Heart right ventricle (tissue), 16 donors: Measurements from ENCODE around the gene SLC12A3. TPM values are rescaled to one million over a fixed set of nuclear protein-coding genes. Genes with fewer than 3 reads are reported as not detected.

Experiments
- ATAC-seq, 8 donors: fragments of 200-7000 bp; cut with Tn5 transposase; one replicate each; pipeline ENCODE4 v1.9.1; 2020; ENCODE audit warnings: mild to moderate bottlenecking in 8 of 8, moderate library complexity in 8 of 8, moderate number of reproducible peaks in 1 of 8
- DNase-seq, 2 donors: peaks; one replicate each; pipeline ENCODE4 v3.0.0-alpha.2; 2020
- H3K27ac ChIP-seq, 10 donors: fragments of 200-600 bp; sonication (generic) in 2 of 10; one replicate each; pipeline versions ENCODE4 v1.5.0 to v1.8.0; 2020 to 2022; ENCODE audit warnings: mild to moderate bottlenecking in 3 of 10
- H3K27me3 ChIP-seq, 7 donors: fragments of 200-600 bp; one replicate each; pipeline ENCODE4 v1.8.0; 2021 to 2022; ENCODE audit warnings: mild to moderate bottlenecking in 2 of 7
- H3K36me3 ChIP-seq, 9 donors: fragments of 200-600 bp; sonication (generic) in 1 of 9; one replicate each; pipeline versions ENCODE4 v1.5.0 to v1.8.0; 2020 to 2022; ENCODE audit warnings: mild to moderate bottlenecking in 2 of 9
- H3K4me1 ChIP-seq, 9 donors: fragments of 200-600 bp; sonication (generic) in 1 of 9; one replicate each; pipeline versions ENCODE4 v1.5.0 to v1.8.0; 2020 to 2022; ENCODE audit warnings: mild to moderate bottlenecking in 4 of 9
- H3K4me3 ChIP-seq, 10 donors: fragments of 200-600 bp; sonication (generic) in 2 of 10; one replicate each; pipeline versions ENCODE4 v1.5.0 to v1.8.0; 2020 to 2022; ENCODE audit warnings: mild to moderate bottlenecking in 7 of 10, moderate library complexity in 2 of 10
- H3K9me3 ChIP-seq, 11 donors: fragments of 200-600 bp in 10 of 11; sonication (generic) in 2 of 11; one replicate each; pipeline versions ENCODE4 v1.5.0 to v1.8.0; 2013 to 2022; ENCODE audit warnings: mild to moderate bottlenecking in 2 of 11, control low read depth in 1 of 11, moderate library complexity in 1 of 11
- CTCF ChIP-seq, 9 donors: fragments of 200-600 bp; sonication (generic) in 2 of 9; IDR thresholded peaks; one replicate each; pipeline versions ENCODE4 v1.5.0 to v1.8.0; 2021 to 2022; ENCODE audit warnings: antibody characterized with exemption in 9 of 9, mild to moderate bottlenecking in 5 of 9, moderate library complexity in 1 of 9
- WGBS, 2 donors: extraction: QIAGEN DNeasy Blood & Tissue Kit; methylation state at CpG; one replicate each; pipeline ENCODE4 v1.1.7; 2013; ENCODE audit warnings: inconsistent platforms in 1 of 2; 5-methylcytosine and 5-hydroxymethylcytosine counted together
- intact Hi-C, 10 donors: fragments of 100-400 bp; cut with DNase I; formaldehyde crosslinking; loops; one replicate each; pipeline versions ENCODE4 v1.11.1 to v1.14.2; 2022
- polyA plus RNA-seq, 2 donors: library from polyadenylated mRNA; stranded (reverse); fragments of 200-250 nt; gene quantifications; one replicate each; pipeline ENCODE4 v1.2.3, GENCODE V29; 2013
- total RNA-seq, 10 donors: library from RNA; stranded (reverse); fragmentation: NEBNext Ultra II Directional in 3 of 10; extraction: Animal tissue kit (Norgen Biotek cat#: 25700) in 3 of 10; gene quantifications; one replicate each; pipeline versions ENCODE4 v1.2.1 to v1.2.4, GENCODE V29; 2021 to 2023
- donor health status: Arrhythmogenic right ventricular cardiomyopathy.
- donor health status: ischemic (EF 13 %, LVEDD 7.1; RV severe dilation, severe dysfunction).
- donor health status: healthy with polysubstance abuse.
- donor health status: DM: no; HTN: yes; CAD: no.
- donor health status: DM: no; HTN: no; CAD: no.
- donor health status: ischemic (EF 25% LVEDD 6.9; RV normal size, moderate dysfunction).
- donor health status: ischemic (EF 25% LVEDD 5.7; RV mildly dilated, moderate dysfunction).
- donor health status: healthy.
- donor health status: DM: yes; HTN: yes; CAD: no.
- donor health status: Ischemic cardiomyopathy.
- donor health status: ischemic (EF 35%, LVEDD 5.7; RV mildly dilated, moderate dysfunction).
- donor health status: nonischemic (EF 11% LVEDD 7.7; RV severe dilation, severe dysfunction).
- donor health status: DM: yes; HTN: yes; CAD: no.
- donor health status: PGD.
- donor health status: ischemic (EF 29% LVEDD 5.4; RV normal size, mild dysfunction).
- donor health status: nonischemic (EF 23%, LVEDD 6.1; RV moderate dilation, normal function).

Gene SLC12A3
- total and polyA plus RNA-seq, 12 donors, result not detected

GRCh38 chr16:56894331-56894917 lies 29.4 kb downstream of the SLC12A3 start:
- ATAC-seq, result no peak
- H3K4me1 ChIP-seq, result no peaks in the 10 kb centered on the region
- H3K4me3 ChIP-seq, result no peak overlapping the region
- no peaks in the 10 kb centered on the region for H3K9me3 ChIP-seq
- intact Hi-C loops, result no loop called here
- H3K27me3 ChIP-seq, result no peaks in the 10 kb centered on the region
- WGBS, 2 donors, result 85 to 89% methylated on average over 12 of the region's 12 CpGs
- no peak for TF ChIP-seq CTCF (IDR thresholded peaks at IDR 0.05)
- no peak overlapping the region for H3K27ac ChIP-seq
- no peak for DNase-seq
- no peaks in the 10 kb centered on the region for H3K36me3 ChIP-seq

GRCh38 chr16:56895813-56896212 lies 30.8 kb downstream of the SLC12A3 start:
- DNase-seq (no peak), ATAC-seq (no peak)
- Histone ChIP-seq H3K27ac (no peak overlapping the region), H3K4me1 (no peaks in the 10 kb centered on the region), H3K27me3 (no peaks in the 10 kb centered on the region), H3K9me3 (no peaks in the 10 kb centered on the region), H3K4me3 (no peak overlapping the region), H3K36me3 (no peaks in the 10 kb centered on the region)
- WGBS, 2 donors, result 72 to 79% methylated on average over 4 of the region's 4 CpGs
- intact Hi-C loops, result no loop called here
- no peak for TF ChIP-seq CTCF (IDR thresholded peaks at IDR 0.05)

GRCh38 chr16:56896244-56896643 lies 31.2 kb downstream of the SLC12A3 start:
- intact Hi-C loops, result no loop called here
- DNase-seq, result no peak
- H3K9me3 ChIP-seq, result no peaks in the 10 kb centered on the region
- TF ChIP-seq CTCF (IDR thresholded peaks at IDR 0.05), result no peak
- no peaks in the 10 kb centered on the region for H3K4me1 ChIP-seq
- H3K27ac ChIP-seq, result no peak overlapping the region
- H3K36me3 ChIP-seq, result no peaks in the 10 kb centered on the region
- ATAC-seq, result no peak
- no peak overlapping the region for H3K4me3 ChIP-seq
- 73 to 79% methylated on average over 3 of the region's 3 CpGs for WGBS, 2 donors
- no peaks in the 10 kb centered on the region for H3K27me3 ChIP-seq

- Histone ChIP-seq H3K9me3 (no peaks in the 10 kb centered on the region), H3K27ac (no peak overlapping the region), H3K27me3 (no peaks in the 10 kb centered on the region), H3K36me3 (no peaks in the 10 kb centered on the region), H3K4me1 (no peaks in the 10 kb centered on the region), H3K4me3 (no peak overlapping the region)
- no peak for TF ChIP-seq CTCF (IDR thresholded peaks at IDR 0.05)
- intact Hi-C loops, result no loop called here
- 86 to 89% methylated on average over 8 of the region's 8 CpGs for WGBS, 2 donors
- no peak for ATAC-seq
- no peak for DNase-seq
These were observed 32.2 kb downstream of the SLC12A3 start for GRCh38 chr16:56897026-56897799.
